ENCODE measurements around the gene SPON2. TPM values are rescaled to one million over a fixed set of nuclear protein-coding genes. Genes with fewer than 3 reads are reported as not detected.
A peak's percentile ranks its signal among the peaks of the same experiment; 100 is the strongest.

The SPON2 gene
- polyA plus RNA-seq = 1,000 to 10,000 TPM in 2 of 3 donors, 100 to 1,000 TPM in 1; 603 to 1,685 (median 1,079) TPM

- H3K27me3 Mint-ChIP-seq (ENCODE audit: low read depth in 3 of 3) = peaks cover 43 to 67% (median 48%) of the 10 kb centered on the region in 3 donors
- H3K9me3 Mint-ChIP-seq = no peaks in the 10 kb centered on the region
- H3K4me3 Mint-ChIP-seq = peak within 1 kb of the TSS; percentile 87 to 92 (median 88)
- peak in 2 of 3 donors; percentile 61 for DNase-seq
- H3K36me3 Mint-ChIP-seq = peaks cover 0 to 27% (median 23%) of the 10 kb centered on the region in 3 donors
- H3K27ac Mint-ChIP-seq = peak within 1 kb of the TSS; percentile 81 to 96 (median 95)
- peaks cover 65 to 71% of the 10 kb centered on the region in 2 donors for H3K4me1 Mint-ChIP-seq
Observed at GRCh38 chr4:1172228-1172851, at the start of gene SPON2. Gene SPON2, minus strand, starts transcription at chr4:1172583.

GRCh38 chr4:1221155-1221870, 48.9 kb upstream of the SPON2 start:
- H3K27ac Mint-ChIP-seq = peak overlapping the region; percentile 46 to 98 (median 69)
- no peaks in the 10 kb centered on the region for H3K9me3 Mint-ChIP-seq
- no peak for DNase-seq
- H3K27me3 Mint-ChIP-seq (ENCODE audit: low read depth in 3 of 3) = peaks cover 3 to 25% (median 16%) of the 10 kb centered on the region in 3 donors
- peaks cover 34 to 56% (median 38%) of the 10 kb centered on the region in 3 donors for H3K36me3 Mint-ChIP-seq
- peak overlapping the region in 2 of 5 donors; percentile 2 to 10 for H3K4me3 Mint-ChIP-seq
- H3K4me1 Mint-ChIP-seq = peaks cover 73 to 77% of the 10 kb centered on the region in 2 donors

- peak overlapping the region in 2 of 5 donors; percentile 13 to 38 for H3K4me3 Mint-ChIP-seq
- H3K27me3 Mint-ChIP-seq (ENCODE audit: low read depth in 3 of 3) = peaks cover 3 to 22% (median 16%) of the 10 kb centered on the region in 3 donors
- no peaks in the 10 kb centered on the region for H3K9me3 Mint-ChIP-seq
- DNase-seq = no peak
- peaks cover 34 to 56% (median 38%) of the 10 kb centered on the region in 3 donors for H3K36me3 Mint-ChIP-seq
- peak overlapping the region; percentile 14 to 98 (median 76) for H3K27ac Mint-ChIP-seq
- H3K4me1 Mint-ChIP-seq = peaks cover 80 to 84% of the 10 kb centered on the region in 2 donors
Observed at GRCh38 chr4:1220566-1220965, 48.2 kb upstream of the SPON2 start.

DNA sequence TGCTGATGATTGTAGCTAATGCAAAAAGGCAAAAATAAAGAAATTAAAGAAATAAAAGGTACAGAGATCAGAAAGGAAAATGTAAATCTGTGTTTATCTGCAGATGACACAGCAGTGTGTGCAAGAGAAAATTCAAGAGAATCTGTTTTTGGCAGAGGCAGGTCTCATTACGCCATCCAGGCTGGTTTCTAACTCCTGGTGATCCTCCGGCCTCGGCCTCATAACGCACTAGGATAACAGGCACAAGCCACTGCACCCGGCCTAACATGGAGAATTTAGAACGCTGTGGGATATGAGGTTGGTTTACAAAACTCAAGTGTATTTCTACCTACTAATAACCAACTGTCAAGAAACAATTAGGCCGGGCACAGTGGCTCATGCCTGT, 47.2 kb upstream of the SPON2 start:
- H3K9me3 Mint-ChIP-seq = no peaks in the 10 kb centered on the region
- peak overlapping the region; percentile 90 to 98 (median 94) for H3K27ac Mint-ChIP-seq
- peak overlapping the region; percentile 71 to 88 (median 78) for H3K4me3 Mint-ChIP-seq
- peaks cover 2 to 22% (median 13%) of the 10 kb centered on the region in 3 donors for H3K27me3 Mint-ChIP-seq (ENCODE audit: low read depth in 3 of 3)
- peaks cover 30 to 52% (median 36%) of the 10 kb centered on the region in 3 donors for H3K36me3 Mint-ChIP-seq
- H3K4me1 Mint-ChIP-seq = peaks cover 83 to 88% of the 10 kb centered on the region in 2 donors
- no peak for DNase-seq

- Mint-ChIP-seq H3K4me1 (peaks cover 77 to 81% of the 10 kb centered on the region in 2 donors), H3K27ac (peak overlapping the region; percentile 90 to 98 (median 94)), H3K4me3 (peak overlapping the region; percentile 74 to 88 (median 78)), H3K27me3 (ENCODE audit: low read depth in 3 of 3) (peaks cover 2 to 19% (median 11%) of the 10 kb centered on the region in 3 donors), H3K36me3 (peaks cover 24 to 45% (median 30%) of the 10 kb centered on the region in 3 donors), H3K9me3 (no peaks in the 10 kb centered on the region)
- peak in 2 of 3 donors; percentile 44 to 49 for DNase-seq
Observed at GRCh38 chr4:1218634-1219565, 46.5 kb upstream of the SPON2 start.

DNA sequence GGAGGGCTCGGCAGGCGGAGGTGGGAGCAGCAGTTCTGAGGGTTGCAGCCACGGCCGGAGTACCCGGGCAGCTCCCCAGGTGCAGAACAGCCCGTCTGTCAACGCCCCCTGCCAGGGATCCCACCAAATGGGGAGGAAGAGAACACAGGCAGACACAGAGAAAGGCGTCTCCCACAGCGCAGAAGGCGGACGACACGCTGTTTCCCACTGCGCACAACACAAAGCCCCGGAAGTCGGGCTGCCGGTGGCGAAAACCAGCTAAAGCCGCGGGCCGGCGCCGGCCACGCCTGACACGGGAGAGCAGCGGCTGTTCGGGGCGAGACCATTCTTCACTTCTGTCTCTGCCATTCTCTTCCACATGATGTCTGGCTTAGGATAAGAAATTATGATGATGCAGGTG, 45.0 kb upstream of the SPON2 start:
- H3K4me1 Mint-ChIP-seq = peaks cover 67 to 71% of the 10 kb centered on the region in 2 donors
- no peak for DNase-seq
- peaks cover 24 to 42% (median 30%) of the 10 kb centered on the region in 3 donors for H3K36me3 Mint-ChIP-seq
- no peaks in the 10 kb centered on the region for H3K9me3 Mint-ChIP-seq
- H3K4me3 Mint-ChIP-seq = peak overlapping the region; percentile 73 to 88 (median 81)
- H3K27me3 Mint-ChIP-seq (ENCODE audit: low read depth in 3 of 3) = peaks cover 2 to 21% (median 13%) of the 10 kb centered on the region in 3 donors
- peak overlapping the region; percentile 87 to 98 (median 94) for H3K27ac Mint-ChIP-seq

GRCh38 chr4:1216869-1217294, 44.5 kb upstream of the SPON2 start:
- Mint-ChIP-seq H3K27ac (peak overlapping the region; percentile 87 to 98 (median 93)), H3K27me3 (ENCODE audit: low read depth in 3 of 3) (peaks cover 2 to 21% (median 13%) of the 10 kb centered on the region in 3 donors), H3K9me3 (no peaks in the 10 kb centered on the region), H3K36me3 (peaks cover 25 to 43% (median 31%) of the 10 kb centered on the region in 3 donors), H3K4me1 (peaks cover 67 to 70% of the 10 kb centered on the region in 2 donors), H3K4me3 (peak overlapping the region; percentile 73 to 82 (median 80))
- DNase-seq = peak; percentile 73 to 79 (median 74)

- Mint-ChIP-seq H3K4me1 (peaks cover 62 to 63% of the 10 kb centered on the region in 2 donors), H3K27me3 (ENCODE audit: low read depth in 3 of 3) (peaks cover 2 to 17% (median 11%) of the 10 kb centered on the region in 3 donors), H3K9me3 (no peaks in the 10 kb centered on the region), H3K27ac (peak overlapping the region in 4 of 6 donors; percentile 32 to 98 (median 93)), H3K36me3 (peaks cover 28 to 43% (median 30%) of the 10 kb centered on the region in 3 donors), H3K4me3 (peak overlapping the region; percentile 73 to 82 (median 80))
- no peak for DNase-seq
Observed at GRCh38 chr4:1216076-1216614, 43.8 kb upstream of the SPON2 start.

DNA sequence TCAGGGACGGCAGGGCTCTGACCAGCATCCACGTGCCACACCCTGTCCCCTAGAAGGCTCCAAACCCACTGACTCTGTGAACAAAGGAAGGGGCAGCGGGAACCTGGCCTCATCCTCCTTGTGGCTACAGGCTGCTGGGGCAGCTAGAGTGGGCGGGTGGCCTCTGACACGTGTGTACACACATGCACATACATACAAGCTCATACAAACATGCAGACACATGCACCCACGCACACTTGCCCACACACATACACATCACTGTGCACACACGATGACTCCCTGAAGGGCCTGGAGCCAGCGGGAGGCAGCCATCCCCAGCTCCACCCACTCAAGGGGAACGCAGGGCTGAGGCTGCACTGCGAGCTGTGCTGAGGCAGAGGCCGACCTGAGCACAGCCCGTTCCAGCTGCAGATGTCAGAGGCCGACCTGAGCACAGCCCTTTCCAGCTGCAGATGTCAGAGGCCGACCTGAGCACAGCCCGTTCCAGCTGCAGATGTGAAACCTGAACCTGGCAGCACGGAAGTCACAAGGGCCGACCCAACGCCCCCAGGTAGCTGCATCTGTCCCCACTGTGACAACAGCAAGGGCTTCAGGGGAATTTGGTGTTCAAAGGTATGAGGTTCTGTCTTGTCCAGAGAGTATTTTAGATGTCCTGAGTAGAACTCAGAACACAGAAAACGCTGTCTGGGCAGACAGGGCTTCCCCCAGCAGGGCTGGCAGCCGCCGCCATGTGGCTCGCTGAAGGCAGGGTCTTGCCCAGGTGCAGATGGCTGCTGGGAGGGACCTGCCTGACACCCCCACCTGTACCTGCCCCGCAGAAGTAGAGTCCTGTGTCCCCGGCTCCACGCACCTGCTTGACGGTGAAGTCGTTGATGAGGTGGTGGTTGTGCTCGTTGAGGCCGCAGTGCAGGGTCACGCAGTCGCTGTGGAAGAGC, 43.0 kb upstream of the SPON2 start:
- H3K36me3 Mint-ChIP-seq = peaks cover 24 to 37% (median 26%) of the 10 kb centered on the region in 3 donors
- DNase-seq = no peak
- peak overlapping the region in 4 of 5 donors; percentile 13 to 81 (median 56) for H3K4me3 Mint-ChIP-seq
- peaks cover 2 to 14% (median 10%) of the 10 kb centered on the region in 3 donors for H3K27me3 Mint-ChIP-seq (ENCODE audit: low read depth in 3 of 3)
- peaks cover 55 to 60% of the 10 kb centered on the region in 2 donors for H3K4me1 Mint-ChIP-seq
- H3K27ac Mint-ChIP-seq = peak overlapping the region in 3 of 6 donors; percentile 48 to 66 (median 62)
- H3K9me3 Mint-ChIP-seq = no peaks in the 10 kb centered on the region

DNA sequence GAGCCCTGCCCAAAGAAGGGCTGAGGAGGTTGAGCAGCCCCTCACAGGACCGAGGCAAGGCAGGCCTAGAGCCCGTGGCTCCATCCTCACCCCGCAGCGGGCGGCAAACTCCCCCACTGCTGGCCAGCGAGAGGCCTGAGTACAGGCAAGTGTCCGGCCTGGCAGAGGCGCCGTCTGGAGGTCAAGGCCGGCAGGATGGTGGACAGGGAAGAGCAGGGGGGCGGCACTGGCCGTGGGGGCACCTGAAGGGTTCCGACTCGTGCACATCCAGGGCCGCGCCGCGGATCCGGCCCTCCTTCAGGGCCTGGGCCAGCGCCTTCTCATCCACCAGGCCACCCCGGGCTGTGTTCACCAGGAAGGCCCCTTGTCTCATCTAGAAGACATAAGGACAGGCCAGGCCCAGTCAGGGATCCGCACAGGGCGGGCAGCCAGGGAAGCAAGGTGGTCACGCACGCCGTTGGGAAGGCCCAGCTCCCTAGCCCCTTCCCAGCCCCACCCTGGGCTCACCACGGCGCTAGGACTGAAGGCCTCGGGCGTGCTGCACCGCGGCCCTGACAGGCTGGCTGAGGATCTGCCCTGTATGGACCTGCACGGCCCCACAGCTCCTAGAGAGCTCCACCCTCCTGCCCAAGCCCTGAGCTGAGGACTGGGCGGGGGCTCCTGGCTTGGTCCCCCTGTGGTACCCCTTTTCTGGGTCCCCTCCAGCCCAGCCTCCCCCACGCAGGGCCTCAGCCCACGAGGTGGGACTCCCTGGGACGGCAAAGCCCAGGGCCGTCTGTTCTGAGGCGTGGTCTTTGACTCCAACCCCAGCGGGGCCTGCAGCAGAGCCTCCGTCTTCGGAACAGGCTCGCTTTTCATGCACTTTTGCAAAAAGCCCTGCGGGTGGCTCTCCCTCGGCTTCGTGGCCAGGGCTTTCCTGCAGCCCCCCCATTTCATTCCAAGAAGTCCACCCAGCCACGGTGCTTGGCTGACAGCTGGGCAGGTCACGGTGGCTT, 42.0 kb upstream of the SPON2 start:
- peaks cover 18 to 33% (median 24%) of the 10 kb centered on the region in 3 donors for H3K36me3 Mint-ChIP-seq
- H3K9me3 Mint-ChIP-seq = no peaks in the 10 kb centered on the region
- H3K4me1 Mint-ChIP-seq = peaks cover 48 to 50% of the 10 kb centered on the region in 2 donors
- H3K4me3 Mint-ChIP-seq = no peak overlapping the region
- no peak for DNase-seq
- H3K27ac Mint-ChIP-seq = no peak overlapping the region
- peaks cover 2 to 13% (median 10%) of the 10 kb centered on the region in 3 donors for H3K27me3 Mint-ChIP-seq (ENCODE audit: low read depth in 3 of 3)

Measured in immature natural killer cell (primary cell).